OCI-LY1 (cell line): ENCODE results near the gene GOLGA6L10.
"Not testable (repeated sequence)": the region's sequence is repeated elsewhere in the genome, so short reads cannot be mapped to it uniquely, and the experiment has no call there.

Experiments used
- H2AFZ ChIP-seq: fragments of 200-600 bp; sonication (generic), shearing (Covaris generic); 2 replicates; pipeline ENCODE4 v1.6.0; 2014; ENCODE audit warnings: antibody characterized with exemption, mild to moderate bottlenecking, low read length
- H3F3A ChIP-seq: fragments of 200-600 bp; sonication (generic), shearing (Covaris generic); 2 replicates; pipeline ENCODE4 v1.6.0; 2014; ENCODE audit warnings: mild to moderate bottlenecking, antibody characterized with exemption, low read length, moderate library complexity; ENCODE audit not compliant: insufficient read depth
- H3K27ac ChIP-seq: fragments of 200-600 bp; sonication (generic); 2 replicates; pipeline ENCODE4 v1.5.1; 2014; ENCODE audit warnings: low read length, mixed run types, mild to moderate bottlenecking, low read depth; ENCODE audit not compliant: poor library complexity, severe bottlenecking
- H3K27me3 ChIP-seq: fragments of 200-600 bp; sonication (generic); 2 replicates; pipeline ENCODE4 v1.6.0; 2014; ENCODE audit warnings: antibody characterized with exemption, mild to moderate bottlenecking, low read length, moderate library complexity; ENCODE audit not compliant: insufficient read depth
- H3K36me3 ChIP-seq: fragments of 200-600 bp; sonication (generic); 2 replicates; pipeline ENCODE4 v1.6.1; 2014; ENCODE audit warnings: mild to moderate bottlenecking, antibody characterized with exemption, low read length, moderate library complexity, mixed read lengths; ENCODE audit not compliant: insufficient read depth
- H3K4me1 ChIP-seq: fragments of 200-600 bp; sonication (generic); 2 replicates; pipeline ENCODE4 v1.5.1; 2014; ENCODE audit warnings: mild to moderate bottlenecking, low read length, moderate library complexity; ENCODE audit not compliant: insufficient read depth, severe bottlenecking
- H3K4me2 ChIP-seq: fragments of 200-600 bp; sonication (generic), shearing (Covaris generic); 2 replicates; pipeline ENCODE4 v1.6.1; 2014; ENCODE audit warnings: low read length
- H3K4me3 ChIP-seq: fragments of 200-600 bp; sonication (generic); 2 replicates; pipeline ENCODE4 v1.5.1; 2014; ENCODE audit warnings: low read length, low read depth, mild to moderate bottlenecking, mixed read lengths; ENCODE audit not compliant: poor library complexity, severe bottlenecking
- H3K79me2 ChIP-seq: fragments of 200-600 bp; shearing (Covaris generic); 2 replicates; pipeline ENCODE4 v1.6.1; 2016; ENCODE audit warnings: mixed run types, low read length, mixed read lengths; ENCODE audit not compliant: insufficient read depth
- H3K9ac ChIP-seq: fragments of 200-600 bp; sonication (generic), shearing (Covaris generic); 2 replicates; pipeline ENCODE4 v1.6.1; 2014; ENCODE audit warnings: mild to moderate bottlenecking, low read length, mixed read lengths
- H3K9me2 ChIP-seq: fragments of 200-600 bp; sonication (generic), shearing (Covaris generic); 2 replicates; pipeline ENCODE4 v1.6.1; 2014; ENCODE audit warnings: low read depth, mild to moderate bottlenecking, low read length, mixed read lengths
- H3K9me3 ChIP-seq: fragments of 200-600 bp; shearing (Covaris generic); 2 replicates; pipeline ENCODE4 v1.6.1; 2014; ENCODE audit warnings: low read length, mixed read lengths
- H4K20me1 ChIP-seq: fragments of 200-600 bp; sonication (generic), shearing (Covaris generic); 2 replicates; pipeline ENCODE4 v1.6.0; 2016; ENCODE audit warnings: mild to moderate bottlenecking, low read length; ENCODE audit not compliant: insufficient read depth
- CTCF ChIP-seq: fragments of 200-600 bp; sonication (generic), shearing (Covaris generic); IDR thresholded peaks from 2 replicates; pipeline ENCODE4 v1.5.1; 2017; ENCODE audit warnings: mild to moderate bottlenecking, antibody characterized with exemption, low read length, moderate library complexity, mixed read lengths
- EZH2 ChIP-seq: fragments of 200-600 bp; sonication (generic), shearing (Covaris generic); IDR thresholded peaks from 2 replicates; pipeline ENCODE4 v1.8.0; 2017; ENCODE audit warnings: borderline replicate concordance, mixed run types, mild to moderate bottlenecking, antibody characterized with exemption, low read length, moderate library complexity, mixed read lengths

The GOLGA6L10 gene

DNA sequence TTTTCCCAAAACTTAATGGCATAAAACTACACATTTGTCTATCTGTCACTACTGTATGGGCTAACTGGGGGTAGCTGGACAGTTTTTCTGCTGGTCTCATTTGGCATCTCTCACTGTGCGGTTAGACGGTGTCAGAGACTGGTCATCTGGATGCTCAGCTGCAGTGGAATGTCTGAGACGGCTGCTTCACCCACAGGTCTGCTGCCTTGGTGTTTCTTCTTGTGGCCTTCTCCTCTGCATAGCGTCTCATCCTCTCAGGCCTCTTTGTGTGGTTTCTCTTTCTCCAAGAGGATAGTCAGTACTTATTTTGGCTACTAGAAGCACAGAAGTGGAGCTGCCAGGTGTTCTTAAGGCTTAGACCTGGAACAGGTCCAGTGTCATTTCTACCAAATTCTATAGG, 44.4 kb upstream of the GOLGA6L10 start:
- H4K20me1 ChIP-seq = no peaks in the 10 kb centered on the region
- peaks cover 4% of the 10 kb centered on the region for H3K4me1 ChIP-seq
- H3K9me2 ChIP-seq = no peaks in the 10 kb centered on the region
- no peak for TF ChIP-seq CTCF
- no peak for TF ChIP-seq EZH2
- no peaks in the 10 kb centered on the region for H3K9me3 ChIP-seq
- H3K27me3 ChIP-seq = no peaks in the 10 kb centered on the region
- no peak overlapping the region for H2AFZ ChIP-seq
- H3K4me3 ChIP-seq = no peak overlapping the region
- H3K9ac ChIP-seq = no peak overlapping the region
- no peaks in the 10 kb centered on the region for H3K36me3 ChIP-seq
- H3K4me2 ChIP-seq = no peak overlapping the region
- H3K79me2 ChIP-seq = no peaks in the 10 kb centered on the region
- H3K27ac ChIP-seq = no peak overlapping the region
- H3F3A ChIP-seq = no peaks in the 10 kb centered on the region

GRCh38 chr15:82392077-82392476, 42.8 kb upstream of the GOLGA6L10 start:
- H2AFZ ChIP-seq, H3K9me3 ChIP-seq, H3K27me3 ChIP-seq, H3K4me3 ChIP-seq, H3K79me2 ChIP-seq, H4K20me1 ChIP-seq, H3K9ac ChIP-seq, H3K27ac ChIP-seq, H3K36me3 ChIP-seq, H3K4me2 ChIP-seq, H3F3A ChIP-seq, H3K4me1 ChIP-seq, H3K9me2 ChIP-seq: not testable (repeated sequence)

- not testable (repeated sequence) for H3K4me2 ChIP-seq, H3K9me2 ChIP-seq, H2AFZ ChIP-seq, H3K27me3 ChIP-seq, H3K9me3 ChIP-seq, H3K4me3 ChIP-seq, H3F3A ChIP-seq, H3K36me3 ChIP-seq, H3K4me1 ChIP-seq, H4K20me1 ChIP-seq, H3K79me2 ChIP-seq, H3K27ac ChIP-seq, H3K9ac ChIP-seq
Measured at GRCh38 chr15:82390152-82390551, 40.9 kb upstream of the GOLGA6L10 start.

GRCh38 chr15:82387209-82387608, 37.9 kb upstream of the GOLGA6L10 start:
- H3K79me2 ChIP-seq, H3K9me2 ChIP-seq, H3K27ac ChIP-seq, H4K20me1 ChIP-seq, H3K27me3 ChIP-seq, H3K4me3 ChIP-seq, H3K36me3 ChIP-seq, H2AFZ ChIP-seq, H3F3A ChIP-seq, H3K4me1 ChIP-seq, H3K9ac ChIP-seq, H3K9me3 ChIP-seq, H3K4me2 ChIP-seq: not testable (repeated sequence)

GRCh38 chr15:82381330-82381955, 32.2 kb upstream of the GOLGA6L10 start:
- not testable (repeated sequence) for H2AFZ ChIP-seq, H3K4me1 ChIP-seq, H3K9ac ChIP-seq, H4K20me1 ChIP-seq, H3K27ac ChIP-seq, H3K36me3 ChIP-seq, H3F3A ChIP-seq, H3K4me2 ChIP-seq, H3K9me2 ChIP-seq, H3K27me3 ChIP-seq, H3K9me3 ChIP-seq, H3K4me3 ChIP-seq, H3K79me2 ChIP-seq

DNA sequence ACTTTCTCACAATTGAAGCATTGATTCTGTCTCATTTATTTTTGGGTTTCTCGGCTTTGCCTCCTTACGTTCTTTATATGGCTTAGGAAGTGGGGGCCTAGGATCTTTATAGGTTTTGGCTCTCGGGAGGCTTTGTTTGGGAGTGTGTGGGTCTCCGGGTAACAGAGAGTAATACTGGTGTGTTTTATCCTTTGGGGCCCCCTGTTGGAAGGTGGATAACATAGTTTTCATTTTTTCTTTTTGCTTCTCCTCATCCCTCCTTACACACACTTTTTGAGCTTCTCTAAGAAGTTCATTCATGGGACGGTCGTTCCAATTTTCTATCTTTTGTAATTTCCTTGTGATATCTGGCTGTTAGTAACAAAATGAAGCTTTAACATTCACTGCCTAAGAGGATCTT, 30.3 kb upstream of the GOLGA6L10 start:
- H3K79me2 ChIP-seq, H3K9ac ChIP-seq, H2AFZ ChIP-seq, H3K27me3 ChIP-seq, H3K9me2 ChIP-seq, H3K9me3 ChIP-seq, H3K4me3 ChIP-seq, H3K27ac ChIP-seq, H3F3A ChIP-seq, H3K36me3 ChIP-seq, H3K4me1 ChIP-seq, H3K4me2 ChIP-seq, H4K20me1 ChIP-seq: not testable (repeated sequence)

- not testable (repeated sequence) for H2AFZ ChIP-seq, H3K79me2 ChIP-seq, H3K4me2 ChIP-seq
Measured at GRCh38 chr15:82373661-82374060, 24.4 kb upstream of the GOLGA6L10 start.

More at GRCh38 chr15:82373661-82374060, 24.4 kb upstream of the GOLGA6L10 start:
- H4K20me1 ChIP-seq, H3K4me3 ChIP-seq, H3K27me3 ChIP-seq, H3K27ac ChIP-seq, H3K36me3 ChIP-seq, H3K9me2 ChIP-seq, H3K9me3 ChIP-seq, H3K9ac ChIP-seq, H3F3A ChIP-seq, H3K4me1 ChIP-seq: not testable (repeated sequence)
